ENCODE measurements around the gene OBSL1.

OBSL1 gene

GRCh38 chr2:219567791-219568361 lies 3.5 kb downstream of the OBSL1 start:
- TF ChIP-seq CTCF (IDR thresholded peaks at IDR 0.05; ENCODE audit: extremely low read depth, insufficient read depth, missing control alignments): no peak
- in situ Hi-C loops (cut with MboI; ENCODE audit: low pct_unique_long_range_greater_than_20kb, low sequenced_read_pairs, unreplicated experiment): no loop called here
- no peak for DNase-seq (ENCODE audit: low spot score)

- in situ Hi-C loops (cut with MboI; ENCODE audit: low pct_unique_long_range_greater_than_20kb, low sequenced_read_pairs, unreplicated experiment): no loop called here
Measured at GRCh38 chr2:219567131-219567530, 4.2 kb downstream of the OBSL1 start.

GRCh38 chr2:219566640-219567039 lies 4.7 kb downstream of the OBSL1 start:
- in situ Hi-C loops (cut with MboI; ENCODE audit: low pct_unique_long_range_greater_than_20kb, low sequenced_read_pairs, unreplicated experiment): no loop called here
- no peak for DNase-seq (ENCODE audit: low spot score)

More at GRCh38 chr2:219567131-219567530, 4.2 kb downstream of the OBSL1 start:
- TF ChIP-seq CTCF (IDR thresholded peaks at IDR 0.05; ENCODE audit: extremely low read depth, insufficient read depth, missing control alignments): no peak
- DNase-seq (ENCODE audit: low spot score): no peak

GRCh38 chr2:219565130-219566080 lies 5.9 kb downstream of the OBSL1 start:
- DNase-seq (ENCODE audit: low spot score): no peak
- no peak for TF ChIP-seq CTCF (IDR thresholded peaks at IDR 0.05; ENCODE audit: extremely low read depth, insufficient read depth, missing control alignments)
- in situ Hi-C loops (cut with MboI; ENCODE audit: low pct_unique_long_range_greater_than_20kb, low sequenced_read_pairs, unreplicated experiment): no loop called here

More at GRCh38 chr2:219566640-219567039, 4.7 kb downstream of the OBSL1 start:
- TF ChIP-seq CTCF (IDR thresholded peaks at IDR 0.05; ENCODE audit: extremely low read depth, insufficient read depth, missing control alignments): no peak

- in situ Hi-C loops (cut with MboI; ENCODE audit: low pct_unique_long_range_greater_than_20kb, low sequenced_read_pairs, unreplicated experiment): no loop called here
- TF ChIP-seq CTCF (IDR thresholded peaks at IDR 0.05; ENCODE audit: extremely low read depth, insufficient read depth, missing control alignments): no peak
- no peak for DNase-seq (ENCODE audit: low spot score)
Measured at GRCh38 chr2:219563271-219563928, 7.9 kb downstream of the OBSL1 start.
